Stimulated activated CD4-positive, alpha-beta T cell treated with anti-CD3 and anti-CD28 coated beads, Interleukin-4, amount 100 ng/mL, for 1 hour (primary cell): Measurements from ENCODE around the gene CCDC80.
A peak's percentile ranks its signal among the peaks of the same experiment; 100 is the strongest.
"Not testable (repeated sequence)": the region's sequence is repeated elsewhere in the genome, so short reads cannot be mapped to it uniquely, and the experiment has no call there.

Source experiments
- DNase-seq: peaks from one replicate; pipeline ENCODE4 v3.0.0-alpha.2; 2020

Gene CCDC80, protein sequence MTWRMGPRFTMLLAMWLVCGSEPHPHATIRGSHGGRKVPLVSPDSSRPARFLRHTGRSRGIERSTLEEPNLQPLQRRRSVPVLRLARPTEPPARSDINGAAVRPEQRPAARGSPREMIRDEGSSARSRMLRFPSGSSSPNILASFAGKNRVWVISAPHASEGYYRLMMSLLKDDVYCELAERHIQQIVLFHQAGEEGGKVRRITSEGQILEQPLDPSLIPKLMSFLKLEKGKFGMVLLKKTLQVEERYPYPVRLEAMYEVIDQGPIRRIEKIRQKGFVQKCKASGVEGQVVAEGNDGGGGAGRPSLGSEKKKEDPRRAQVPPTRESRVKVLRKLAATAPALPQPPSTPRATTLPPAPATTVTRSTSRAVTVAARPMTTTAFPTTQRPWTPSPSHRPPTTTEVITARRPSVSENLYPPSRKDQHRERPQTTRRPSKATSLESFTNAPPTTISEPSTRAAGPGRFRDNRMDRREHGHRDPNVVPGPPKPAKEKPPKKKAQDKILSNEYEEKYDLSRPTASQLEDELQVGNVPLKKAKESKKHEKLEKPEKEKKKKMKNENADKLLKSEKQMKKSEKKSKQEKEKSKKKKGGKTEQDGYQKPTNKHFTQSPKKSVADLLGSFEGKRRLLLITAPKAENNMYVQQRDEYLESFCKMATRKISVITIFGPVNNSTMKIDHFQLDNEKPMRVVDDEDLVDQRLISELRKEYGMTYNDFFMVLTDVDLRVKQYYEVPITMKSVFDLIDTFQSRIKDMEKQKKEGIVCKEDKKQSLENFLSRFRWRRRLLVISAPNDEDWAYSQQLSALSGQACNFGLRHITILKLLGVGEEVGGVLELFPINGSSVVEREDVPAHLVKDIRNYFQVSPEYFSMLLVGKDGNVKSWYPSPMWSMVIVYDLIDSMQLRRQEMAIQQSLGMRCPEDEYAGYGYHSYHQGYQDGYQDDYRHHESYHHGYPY

DNA sequence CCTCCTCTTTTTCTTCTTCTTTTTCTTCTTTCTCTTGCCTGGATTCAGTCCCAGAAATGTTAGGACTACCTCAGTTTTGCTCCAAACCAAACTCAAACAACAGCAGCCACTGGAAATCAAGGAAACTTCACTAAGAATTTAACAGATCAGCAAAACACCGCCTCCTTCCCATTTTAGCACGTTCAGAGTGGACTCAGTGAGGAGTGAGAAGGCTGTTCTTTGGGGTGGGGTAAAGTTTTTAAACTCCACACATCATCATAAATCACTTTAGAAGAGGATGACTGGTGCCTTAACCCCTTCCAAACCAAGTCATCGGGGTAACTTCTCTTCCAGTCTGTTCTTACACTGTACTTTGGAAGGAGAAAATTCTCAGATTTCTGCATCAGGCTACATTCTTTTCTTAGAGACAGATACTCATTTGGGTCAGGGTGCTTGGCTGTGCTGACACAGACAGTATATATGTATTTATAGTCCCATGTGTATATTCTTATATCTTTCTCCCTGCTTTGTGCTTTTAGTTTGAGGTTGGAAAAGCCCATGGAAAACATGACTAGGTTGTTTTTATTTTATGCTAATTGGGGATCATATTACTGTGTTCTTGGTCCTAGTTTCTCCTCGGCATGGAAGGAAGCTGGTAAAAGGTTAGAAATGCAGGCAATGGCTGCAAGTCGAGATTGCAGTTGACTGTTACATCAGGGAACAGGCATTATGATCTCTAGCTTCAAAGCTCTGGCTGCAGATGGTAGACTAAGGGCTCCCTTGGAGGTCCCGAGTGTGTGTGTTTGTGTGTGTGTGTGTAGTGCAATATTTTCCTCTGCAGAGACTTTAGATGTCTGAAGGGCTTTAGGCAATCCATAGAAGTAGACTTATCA lies at the start of gene CCDC80:
CCDC80 (minus strand) TSS at position 214 of the 872 bp plus-strand sequence. CDS start 1,238 bp downstream, outside the sequence.
- DNase-seq: no peak

DNA sequence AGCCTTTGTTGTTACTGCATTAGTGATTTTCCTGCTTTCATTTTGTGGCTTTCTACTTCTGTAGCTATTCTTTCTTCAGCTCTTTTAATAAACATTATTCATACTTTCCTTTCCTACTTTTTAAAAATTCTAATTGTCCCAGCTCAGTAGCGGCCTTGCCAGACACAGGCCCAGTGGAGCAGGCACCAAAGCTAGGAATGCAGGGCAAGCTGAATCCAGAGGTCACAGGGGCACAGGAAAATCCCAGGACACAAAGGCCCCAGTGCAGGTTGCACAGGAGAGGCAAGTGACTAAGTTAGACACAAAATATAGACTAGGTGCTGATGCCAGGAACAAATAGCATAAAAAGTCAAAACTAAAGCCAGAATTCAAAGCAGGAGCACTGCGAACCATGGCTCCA lies 49.0 kb upstream of the CCDC80 start:
- no peak for DNase-seq

DNA sequence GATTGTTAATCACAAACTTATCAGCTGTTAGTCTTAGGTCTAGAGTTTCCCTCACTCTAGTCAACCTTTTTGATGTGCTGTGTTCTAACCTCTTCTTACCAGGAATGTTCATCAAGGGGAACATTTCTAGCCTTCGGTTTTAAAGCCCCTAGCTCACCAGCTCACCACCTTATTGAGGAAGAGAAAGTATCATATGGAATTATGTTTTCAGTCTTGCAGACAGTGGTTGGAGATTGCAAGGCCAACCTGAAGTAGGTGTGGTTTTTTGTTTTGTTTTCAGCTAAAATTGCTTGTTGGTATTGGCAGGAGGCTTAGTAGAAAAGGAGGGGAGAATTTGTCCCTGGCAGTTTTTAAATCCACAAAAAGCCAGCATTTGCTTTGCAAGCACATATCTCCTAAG lies 48.4 kb upstream of the CCDC80 start:
- DNase-seq: no peak

DNA sequence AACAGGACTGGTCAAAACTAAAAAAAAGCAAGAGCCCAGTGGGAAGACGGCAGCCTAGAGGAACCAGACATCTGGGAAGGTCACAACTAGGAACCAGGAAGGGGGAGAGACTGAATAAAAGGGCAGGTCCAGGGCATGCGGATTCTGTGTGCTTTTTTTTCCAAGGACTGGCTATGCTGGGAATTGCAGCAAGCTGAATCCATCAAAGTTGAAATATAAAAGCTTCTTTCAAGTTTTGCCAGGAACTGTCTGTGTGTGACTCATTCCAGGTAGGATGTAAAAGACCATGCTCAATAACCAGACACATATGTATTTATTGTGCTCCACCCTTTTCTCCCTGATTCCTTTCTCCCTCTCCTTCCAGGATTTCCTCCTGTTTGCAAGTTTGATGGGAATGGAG lies 47.9 kb upstream of the CCDC80 start:
- DNase-seq: no peak

DNA sequence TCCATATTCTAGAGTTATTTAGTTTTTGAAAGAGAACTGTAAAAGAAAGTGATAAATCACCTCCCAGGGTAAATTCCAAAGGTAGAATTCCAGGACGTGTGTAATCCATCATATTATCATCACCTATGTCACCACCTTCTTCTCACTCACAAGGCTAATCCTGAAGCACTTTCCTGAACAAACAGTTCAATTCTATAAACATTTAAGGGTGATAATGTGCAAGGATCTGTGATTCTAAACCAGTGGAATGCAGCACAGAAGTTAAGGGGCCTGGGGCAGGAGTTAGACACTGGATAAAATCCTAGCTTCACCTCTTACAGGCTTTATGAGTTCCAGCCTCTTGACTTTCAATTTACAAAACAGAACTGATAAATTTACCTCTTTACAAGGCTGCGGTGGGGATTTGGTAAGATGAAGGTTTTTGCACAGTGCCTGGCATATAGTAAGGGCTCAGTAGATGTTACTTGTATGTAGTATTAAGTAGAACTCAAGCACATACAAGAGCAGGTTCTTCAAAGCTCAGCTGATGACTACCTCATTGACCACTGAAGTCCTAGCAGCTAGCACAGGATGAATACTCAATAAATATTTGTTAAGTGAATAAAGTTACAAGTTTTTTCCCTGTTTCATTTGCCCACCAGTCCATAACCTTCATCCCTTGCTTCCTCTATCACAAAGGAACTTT lies 47.3 kb upstream of the CCDC80 start:
- no peak for DNase-seq

DNA sequence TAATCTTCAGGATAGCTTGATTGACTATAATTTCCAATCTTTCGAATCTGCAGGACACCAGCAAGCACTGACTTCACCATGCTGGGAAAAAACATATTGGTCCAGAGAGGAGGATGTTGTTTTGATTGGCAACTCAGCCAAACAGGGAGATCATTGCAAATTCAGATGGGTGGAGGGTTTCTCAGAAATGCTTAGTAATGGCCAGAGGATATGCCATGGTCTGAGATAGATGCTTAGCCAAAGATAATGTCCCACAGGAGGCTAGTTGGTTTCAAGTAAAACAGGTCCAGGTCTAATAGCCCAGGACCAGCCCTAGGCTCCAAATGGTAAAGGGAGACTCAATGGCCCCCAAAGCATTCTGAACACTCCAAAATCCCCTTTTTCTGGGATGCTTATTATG lies 46.7 kb upstream of the CCDC80 start:
- no peak for DNase-seq

DNA sequence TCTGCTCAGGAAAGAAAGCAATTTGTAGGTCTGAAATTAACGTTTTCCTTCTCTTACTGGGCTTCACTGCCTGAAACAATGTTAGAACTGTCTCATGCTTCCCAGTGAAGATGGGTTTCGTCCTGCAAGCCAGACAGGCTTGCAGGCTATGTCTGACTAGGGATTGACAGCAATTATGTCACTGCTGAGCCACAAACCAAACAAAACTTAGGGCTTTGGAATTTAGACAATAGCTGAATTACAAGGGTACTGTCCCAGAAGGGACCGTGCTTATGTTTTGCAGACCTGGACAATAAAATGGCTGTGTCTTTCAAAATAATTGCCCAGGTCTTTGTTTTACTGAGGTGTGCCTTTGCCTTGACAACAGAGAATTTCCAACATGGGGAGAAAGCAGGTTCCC lies 46.3 kb upstream of the CCDC80 start:
- DNase-seq: no peak

DNA sequence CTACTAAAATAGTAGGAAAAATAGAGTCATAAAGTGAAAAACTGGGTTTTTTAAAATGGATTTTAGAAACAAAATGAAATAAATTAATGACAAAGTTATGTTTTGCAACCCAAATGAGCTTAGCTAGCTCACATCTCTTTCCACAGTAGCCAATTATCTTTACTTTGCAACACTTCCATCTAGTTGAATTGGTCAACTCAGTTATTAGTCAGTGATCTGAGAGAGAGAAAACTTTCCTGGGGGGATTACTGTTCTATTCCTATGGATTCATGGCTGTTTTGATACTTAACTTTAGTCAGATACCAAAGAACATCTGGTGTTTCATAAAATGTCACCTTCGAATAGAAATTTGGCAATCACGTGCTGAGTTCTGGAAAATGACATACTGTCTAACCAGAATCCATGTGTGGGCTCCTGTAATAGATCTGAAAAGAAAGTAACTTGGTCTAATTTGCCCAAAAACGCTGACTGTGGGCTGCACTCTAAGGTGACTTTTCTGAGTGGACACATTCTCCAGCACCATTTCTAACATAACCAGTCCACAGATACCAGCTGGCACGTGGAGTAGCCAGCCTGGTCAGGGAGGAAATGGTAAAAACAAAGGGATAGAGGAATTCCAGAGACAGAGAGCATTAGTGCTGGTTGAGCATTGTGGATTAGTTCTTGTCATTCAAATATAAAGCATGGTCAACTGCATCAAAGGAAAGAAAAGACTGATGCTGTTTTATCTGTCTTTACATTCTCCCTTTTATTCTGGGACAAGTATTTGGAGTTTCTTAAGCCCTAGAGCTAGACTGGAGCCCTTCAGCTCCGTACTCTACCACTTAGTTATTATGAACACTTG lies 45.2 kb upstream of the CCDC80 start:
- no peak for DNase-seq

DNA sequence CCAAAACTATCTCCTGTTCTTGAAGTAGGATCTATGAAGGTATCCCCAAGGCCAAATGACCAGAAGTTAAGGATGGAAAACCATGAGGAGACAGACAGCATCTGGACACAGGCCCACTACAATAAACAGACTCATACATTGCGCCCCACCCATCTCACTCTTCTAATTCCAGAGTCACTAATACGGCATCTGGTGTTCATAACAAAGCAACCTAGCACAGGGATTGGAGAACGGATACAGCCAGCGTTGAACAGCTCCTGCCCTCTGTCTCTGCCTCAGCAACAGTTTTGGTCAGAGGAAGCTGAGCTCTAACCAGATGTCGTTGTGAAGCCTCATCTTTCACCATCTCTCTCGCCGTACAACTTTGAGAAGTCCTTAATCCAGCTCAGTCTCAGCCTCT lies 44.5 kb upstream of the CCDC80 start:
- DNase-seq: no peak

DNA sequence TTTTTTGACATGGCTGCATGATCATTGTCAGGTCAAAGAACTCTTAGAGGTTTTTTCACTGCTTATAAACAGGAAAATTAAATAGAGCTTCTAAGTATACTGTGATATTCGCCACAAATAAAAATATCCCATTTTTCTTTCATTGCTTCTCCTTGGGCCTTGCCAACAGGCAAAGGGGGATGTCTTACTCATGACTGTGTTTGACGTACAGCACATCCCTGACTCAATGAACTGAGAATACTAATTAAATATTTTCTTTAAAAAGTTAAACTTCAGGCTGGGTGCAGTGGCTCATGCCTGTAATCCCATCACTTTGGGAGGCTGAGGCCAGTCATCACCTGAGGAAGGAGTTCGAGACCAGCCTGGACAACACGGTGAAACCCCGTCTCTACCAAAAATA lies 41.4 kb upstream of the CCDC80 start:
- DNase-seq: no peak

DNA sequence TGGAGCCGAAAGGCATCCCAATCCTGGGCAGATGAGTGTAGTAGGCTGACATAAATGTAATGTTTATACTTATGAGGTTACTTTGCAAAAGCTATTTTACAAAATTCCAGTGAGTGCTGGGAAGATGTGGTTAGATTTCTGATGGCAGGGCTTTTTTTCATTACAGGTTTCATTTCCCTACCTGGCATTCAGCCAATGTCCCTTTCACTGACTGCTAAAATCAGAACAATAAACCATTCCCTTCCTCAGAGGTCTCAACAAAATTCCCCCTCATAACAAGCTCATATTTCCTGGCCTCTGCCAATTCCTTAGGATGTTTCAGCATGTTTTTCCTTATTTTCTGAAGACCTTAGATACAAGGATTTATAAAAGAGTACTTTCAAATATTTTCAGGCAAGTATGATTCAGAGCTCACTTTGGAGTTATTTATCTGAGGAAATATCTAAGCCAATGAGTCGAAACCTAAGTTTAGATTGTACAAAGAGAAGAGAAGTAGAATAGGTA lies 40.9 kb upstream of the CCDC80 start:
- DNase-seq: no peak

DNA sequence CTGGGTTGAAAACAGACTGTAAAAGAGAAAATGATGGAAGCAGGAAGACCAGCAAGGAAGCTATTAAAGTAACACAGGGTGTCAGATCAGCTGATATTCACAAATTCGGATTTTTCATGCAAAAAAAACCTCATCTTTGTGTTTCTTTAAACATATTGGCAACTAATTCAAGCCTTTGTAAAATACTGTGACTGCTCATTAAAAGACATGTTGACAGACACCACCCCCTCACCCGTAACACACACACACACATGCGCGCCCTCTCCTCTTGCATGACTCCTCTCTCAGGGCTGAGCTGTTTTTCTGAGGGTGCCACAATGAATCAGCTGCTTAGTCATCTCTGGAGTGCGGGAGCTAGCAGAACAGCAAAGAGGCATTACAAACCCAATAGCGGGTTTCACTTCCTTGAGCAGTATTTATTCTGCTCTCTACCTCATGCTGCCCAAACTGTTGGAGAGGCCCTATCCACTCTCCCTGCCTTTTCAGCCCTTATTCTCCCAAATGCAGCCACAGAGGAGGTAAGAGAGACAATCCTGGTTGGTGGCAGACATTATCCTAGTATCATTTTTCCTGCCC lies 35.8 kb upstream of the CCDC80 start:
- DNase-seq: peak; percentile 78

DNA sequence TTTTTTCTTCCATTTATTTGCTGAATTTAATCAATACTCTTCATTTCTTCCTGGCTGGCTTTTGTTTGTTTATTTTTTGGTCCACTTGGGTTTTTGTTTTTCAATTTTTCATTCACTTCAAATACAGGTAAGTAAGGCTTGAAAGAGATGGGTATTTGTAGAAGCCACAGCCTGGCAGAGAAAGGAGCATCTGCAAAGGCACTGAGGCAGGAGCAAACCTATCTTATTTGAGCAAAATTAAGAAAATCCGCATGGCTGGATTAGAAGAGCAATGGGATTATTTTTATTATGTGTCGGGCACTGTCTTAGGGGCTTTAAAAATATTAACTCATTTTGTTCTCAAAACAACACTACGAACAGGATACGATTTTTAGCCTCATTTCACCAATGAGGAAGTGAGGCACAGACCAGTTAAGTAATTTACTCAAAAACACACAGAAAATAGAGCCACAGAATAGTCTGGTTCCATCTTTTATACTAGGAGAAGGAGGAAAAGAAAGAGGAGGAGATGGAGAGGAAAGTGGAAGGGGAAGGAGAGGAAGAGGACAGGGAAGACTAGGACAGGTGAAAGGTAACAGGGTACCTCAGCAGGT lies 35.1 kb upstream of the CCDC80 start:
- no peak for DNase-seq

DNA sequence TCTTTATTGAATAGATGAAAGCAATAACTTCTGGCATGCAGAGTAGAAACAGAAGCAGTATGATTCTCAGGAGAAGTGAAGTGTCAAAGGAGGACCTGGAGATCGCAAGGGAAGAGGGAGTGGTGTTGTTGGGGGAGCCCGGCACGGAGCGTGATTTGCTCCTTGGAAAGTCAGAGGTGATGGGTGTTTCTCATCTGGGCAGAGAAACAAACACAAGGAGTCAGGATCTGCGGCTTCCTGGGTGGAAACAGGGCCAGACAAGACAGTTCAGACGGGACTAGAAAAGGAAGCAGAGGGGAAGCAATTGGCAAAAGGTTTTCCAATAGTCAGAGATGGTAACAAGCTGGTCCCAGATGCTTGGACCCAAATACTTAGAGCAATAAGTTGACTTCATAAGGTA lies 34.4 kb upstream of the CCDC80 start:
- no peak for DNase-seq

DNA sequence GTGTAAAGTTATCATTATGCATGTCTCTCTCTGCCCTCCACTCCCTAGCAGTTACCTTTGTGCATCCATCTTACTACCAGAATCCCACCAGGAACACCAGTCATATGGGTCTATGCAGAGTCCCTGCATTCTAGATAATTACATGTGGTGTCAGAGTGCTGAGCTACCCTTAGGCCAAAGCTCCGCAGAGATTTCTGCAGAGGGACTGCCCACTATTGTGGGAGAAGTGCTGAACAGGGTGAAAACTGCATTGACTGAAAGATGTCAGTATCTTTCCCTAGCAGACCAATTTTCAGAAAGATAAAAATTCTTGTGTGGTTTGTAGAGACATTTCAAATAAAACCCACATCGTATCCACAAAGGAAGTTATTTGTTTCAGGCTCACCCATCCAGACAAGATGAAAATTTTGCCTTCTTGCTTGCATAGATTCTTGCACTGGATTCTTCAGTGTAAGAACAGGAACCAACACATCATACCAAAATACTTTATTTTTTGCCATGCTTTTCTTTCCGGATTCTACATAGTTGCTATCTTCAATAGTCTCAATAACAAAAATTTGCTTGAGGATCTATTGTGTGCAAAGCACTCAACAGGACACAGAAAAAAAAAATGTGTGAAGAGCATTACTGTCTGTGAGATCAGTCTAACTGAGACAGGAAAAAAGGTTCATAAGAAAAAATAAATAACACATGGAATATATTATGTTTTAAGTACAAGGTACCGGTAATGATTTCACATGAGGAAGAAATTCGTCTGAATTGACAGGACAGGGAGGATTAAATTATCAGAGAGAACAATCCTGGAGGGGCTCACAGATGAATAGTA lies 32.0 kb upstream of the CCDC80 start:
- no peak for DNase-seq

DNA sequence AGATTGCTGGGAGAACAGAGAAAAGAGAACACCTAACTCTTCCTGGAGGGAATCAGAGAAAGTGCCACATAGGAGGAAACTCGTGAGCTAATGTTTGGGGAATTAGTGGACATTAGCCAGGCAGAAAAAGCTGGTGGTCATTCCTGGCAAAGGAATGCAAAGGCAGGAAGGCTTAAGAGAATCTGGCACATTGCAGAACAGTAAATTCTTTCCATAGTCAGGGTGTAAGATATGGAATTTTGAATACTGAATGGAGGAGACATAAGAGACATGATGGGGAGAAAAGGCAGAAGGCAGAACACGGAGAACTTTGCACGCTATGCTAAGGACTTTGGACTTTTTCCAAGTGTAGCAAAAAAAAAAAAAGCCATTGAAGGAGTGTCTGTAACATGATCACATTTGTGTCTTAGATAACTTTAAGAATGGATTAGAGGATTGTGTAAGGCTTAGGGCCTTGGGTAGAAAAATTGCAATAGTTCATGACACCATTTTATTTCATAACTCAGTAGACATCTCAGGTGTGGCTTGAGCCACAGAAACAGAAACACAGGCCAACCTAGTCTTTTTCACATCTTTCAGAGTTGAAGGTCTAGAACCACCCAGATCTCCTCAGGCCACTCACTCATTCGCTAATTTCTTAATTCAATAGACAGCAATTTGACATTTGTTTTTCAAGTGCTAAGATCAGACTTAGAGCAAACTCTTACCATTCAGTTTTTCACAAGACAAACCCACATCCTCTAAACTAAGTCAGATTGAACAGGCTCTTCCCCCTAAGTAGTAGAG lies 31.2 kb upstream of the CCDC80 start:
- DNase-seq: no peak

DNA sequence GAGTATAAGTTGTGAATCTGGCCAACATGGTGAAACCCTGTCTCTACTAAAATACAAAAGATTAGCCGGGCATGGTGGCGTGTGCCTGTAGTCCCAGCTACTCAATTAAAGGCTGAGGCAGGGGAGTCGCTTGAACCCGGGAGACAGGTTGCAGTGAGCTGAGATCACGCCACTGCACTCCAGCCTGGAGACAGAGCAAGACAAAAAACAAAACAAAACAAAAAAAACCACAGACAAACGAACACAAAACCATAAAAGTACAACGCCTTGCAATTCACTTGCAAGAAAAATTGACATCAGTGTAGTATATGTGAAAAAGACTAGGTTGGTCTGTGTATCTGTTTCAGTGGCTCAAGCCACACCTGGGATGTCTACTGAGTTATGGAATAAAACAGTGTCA lies 29.9 kb upstream of the CCDC80 start:
- DNase-seq: no peak

DNA sequence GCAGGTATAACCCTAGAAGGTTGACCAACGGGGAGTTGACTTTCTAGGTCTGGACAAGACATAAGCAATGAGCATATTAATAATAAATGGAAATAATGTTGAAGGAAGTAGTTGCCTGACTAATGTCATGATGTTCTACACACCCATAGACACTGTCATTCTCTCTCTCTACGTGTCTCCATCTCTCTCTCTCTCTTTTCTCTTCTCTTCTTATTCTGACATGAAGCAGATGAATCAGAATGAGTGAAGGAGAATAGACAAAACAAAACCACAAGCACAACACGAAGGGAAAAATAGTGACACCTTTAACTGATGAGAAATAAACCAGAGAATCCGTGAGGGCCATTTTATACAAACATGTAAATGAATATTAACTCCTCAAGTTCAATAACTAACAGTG lies 26.7 kb upstream of the CCDC80 start:
- no peak for DNase-seq

DNA sequence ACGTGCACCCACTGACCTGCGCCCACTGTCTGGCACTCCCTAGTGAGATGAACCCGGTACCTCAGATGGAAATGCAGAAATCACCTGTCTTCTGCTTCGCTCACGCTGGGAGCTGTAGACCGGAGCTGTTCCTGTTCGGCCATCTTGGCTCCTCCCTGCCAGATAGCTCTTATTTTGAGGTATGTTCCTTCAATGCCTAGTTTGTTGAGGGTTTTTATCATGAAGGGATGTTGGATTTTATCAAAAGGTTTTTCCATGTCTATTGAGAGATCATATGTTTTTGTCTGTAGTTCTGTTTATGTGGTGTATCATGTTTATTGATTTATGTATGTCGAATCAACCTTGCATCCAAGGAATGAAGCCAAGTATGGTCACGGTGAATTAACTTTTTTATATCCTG lies 24.1 kb upstream of the CCDC80 start:
- not testable (repeated sequence) for DNase-seq
